Cortex of kidney (tissue), 1 donor: ENCODE measurements around the gene HOXD8.

Source experiments
- DNase-seq: peaks from one replicate; lab custom pipeline; 2025; lab: John Stamatoyannopoulos, UW

Gene HOXD8

GRCh38 chr2:176130957-176131847 lies 1.7 kb downstream of the HOXD8 start:
- no peak for DNase-seq

- DNase-seq, result no peak
Measured at GRCh38 chr2:176131848-176132158, 2.3 kb downstream of the HOXD8 start.

GRCh38 chr2:176132205-176133171 lies 3.0 kb downstream of the HOXD8 start:
- DNase-seq, result no peak

- DNase-seq, result no peak
Measured at GRCh38 chr2:176133389-176133788, 3.9 kb downstream of the HOXD8 start.

DNA sequence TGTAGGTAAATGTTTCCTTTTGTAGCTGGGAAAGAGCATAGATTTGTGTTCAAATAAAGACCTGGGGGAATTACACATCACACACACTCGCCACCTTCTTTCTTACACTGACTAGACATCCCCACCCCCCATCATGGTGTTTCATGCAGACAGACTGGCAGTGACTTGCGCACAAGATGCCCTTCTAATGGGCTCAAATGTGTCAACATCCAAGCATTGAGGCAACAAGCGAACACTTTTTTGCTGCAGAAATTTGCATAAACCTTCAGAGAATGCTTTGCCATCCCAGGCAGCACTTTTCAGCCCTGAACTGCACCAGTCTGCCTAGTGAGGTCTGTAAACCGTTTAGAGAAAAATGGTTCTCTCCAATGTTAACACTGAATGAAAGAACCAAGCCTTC lies 4.5 kb downstream of the HOXD8 start:
- no peak for DNase-seq

GRCh38 chr2:176135035-176135440 lies 5.5 kb downstream of the HOXD8 start:
- DNase-seq, result no peak

DNA sequence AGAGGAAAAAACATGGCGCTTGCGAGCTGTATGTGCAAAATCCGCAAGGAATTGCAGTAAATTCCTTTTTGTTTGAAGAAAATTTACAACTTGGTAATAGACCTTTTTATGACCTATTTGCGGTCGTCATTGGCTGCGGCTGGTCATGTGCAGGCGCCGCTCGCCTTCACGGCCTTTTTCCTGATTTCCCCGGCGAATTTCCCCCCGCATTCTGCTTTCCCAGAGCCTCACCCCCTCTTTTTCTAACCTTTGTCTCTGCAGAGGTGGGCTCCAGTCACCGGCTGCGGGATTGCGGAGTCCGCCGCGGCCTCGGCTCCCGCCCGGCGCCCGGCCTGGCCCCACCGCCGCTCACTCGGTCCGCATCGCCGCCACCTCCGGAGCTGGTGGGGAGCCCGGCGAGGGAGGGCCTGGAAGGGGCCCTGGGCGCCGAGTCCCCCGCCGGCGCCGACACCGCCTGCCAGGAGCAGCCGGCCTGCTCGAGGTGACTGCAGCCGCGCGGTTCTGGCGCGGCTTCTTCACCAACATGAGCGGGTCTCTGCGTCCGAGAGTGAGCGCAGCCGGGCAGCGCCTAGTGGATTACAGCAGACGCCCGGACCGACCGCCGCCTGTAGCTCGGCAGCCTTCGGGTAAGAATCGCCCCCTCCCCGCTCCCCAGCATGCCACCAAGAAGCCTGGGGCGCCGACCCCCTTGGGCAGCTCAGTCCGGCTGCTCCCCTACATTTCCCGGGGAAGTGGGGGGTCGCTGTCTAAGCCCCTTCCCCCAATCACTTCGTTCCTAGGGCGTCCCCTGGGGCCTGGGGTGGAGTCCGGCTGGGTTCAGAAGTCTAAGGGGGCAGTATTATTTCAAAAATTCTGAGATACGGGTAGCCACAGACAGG lies 7.1 kb downstream of the HOXD8 start:
- DNase-seq, result no peak

- no peak for DNase-seq
Measured at GRCh38 chr2:176137252-176137580, 7.7 kb downstream of the HOXD8 start.

DNA sequence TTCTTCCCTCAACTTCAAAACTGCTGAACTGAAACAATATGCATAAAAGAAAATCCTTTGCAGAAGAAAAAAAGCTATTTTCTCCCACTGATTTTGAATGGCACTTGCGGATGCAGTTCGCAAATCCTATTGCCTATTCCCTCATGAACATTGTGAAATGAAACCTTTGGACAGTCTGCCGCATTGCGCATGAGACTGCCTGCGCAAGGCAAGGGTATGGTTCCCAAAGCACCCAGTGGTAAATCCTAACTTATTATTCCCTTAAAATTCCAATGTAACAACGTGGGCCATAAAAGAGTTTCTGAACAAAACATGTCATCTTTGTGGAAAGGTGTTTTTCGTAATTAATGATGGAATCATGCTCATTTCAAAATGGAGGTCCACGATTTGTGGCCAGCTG lies 8.4 kb downstream of the HOXD8 start:
- no peak for DNase-seq

DNA sequence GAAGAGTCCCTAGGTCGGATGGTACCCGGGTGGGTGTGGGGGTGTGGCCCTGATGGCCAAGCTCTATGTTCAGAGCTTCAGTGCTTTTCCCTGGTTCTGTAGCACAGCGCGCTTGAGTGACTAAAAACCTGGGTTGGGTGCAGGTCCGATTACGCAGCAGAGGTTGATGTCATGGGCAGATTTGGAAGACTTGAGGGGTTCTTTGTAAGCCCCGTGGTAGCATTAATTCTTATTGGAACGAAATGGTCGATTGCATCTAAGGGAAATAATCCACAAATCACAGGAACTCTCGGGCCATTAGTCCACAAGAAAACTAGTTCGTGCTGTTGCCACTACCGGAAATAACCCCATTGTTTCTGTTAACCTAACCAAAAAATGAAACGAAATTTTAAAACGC lies 9.0 kb downstream of the HOXD8 start:
- DNase-seq, result no peak

GRCh38 chr2:176138923-176139660 lies 9.6 kb downstream of the HOXD8 start:
- DNase-seq, result no peak

- no peak for DNase-seq
Measured at GRCh38 chr2:176139661-176140512, 10.4 kb downstream of the HOXD8 start.

GRCh38 chr2:176140513-176141317 lies 11.2 kb downstream of the HOXD8 start:
- peak; percentile 79 for DNase-seq

DNA sequence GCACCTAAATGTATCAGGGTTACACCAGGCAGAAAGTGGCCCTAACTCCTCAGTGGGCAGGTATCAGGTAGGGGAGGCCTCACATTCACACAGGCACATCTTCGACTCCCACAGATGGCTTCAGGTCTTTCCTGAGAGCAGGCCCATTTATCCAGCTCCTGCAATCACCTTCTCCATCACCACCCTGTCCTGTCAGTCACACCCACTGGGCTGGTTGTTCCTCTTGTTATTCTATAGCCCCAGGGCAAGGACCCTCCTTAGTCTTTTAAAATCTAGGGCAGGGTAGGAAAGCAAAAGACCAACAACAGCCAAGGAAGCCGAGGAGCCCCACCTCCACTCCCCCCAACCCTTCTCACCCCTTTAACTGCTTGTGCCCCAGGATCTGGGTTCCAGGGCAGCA lies 12.8 kb downstream of the HOXD8 start:
- no peak for DNase-seq

GRCh38 chr2:176145085-176145969 lies 15.8 kb downstream of the HOXD8 start:
- DNase-seq, result no peak

- no peak for DNase-seq
Measured at GRCh38 chr2:176146101-176146500, 16.6 kb downstream of the HOXD8 start.

- DNase-seq, result no peak
Measured at GRCh38 chr2:176146645-176147044, 17.1 kb downstream of the HOXD8 start.

DNA sequence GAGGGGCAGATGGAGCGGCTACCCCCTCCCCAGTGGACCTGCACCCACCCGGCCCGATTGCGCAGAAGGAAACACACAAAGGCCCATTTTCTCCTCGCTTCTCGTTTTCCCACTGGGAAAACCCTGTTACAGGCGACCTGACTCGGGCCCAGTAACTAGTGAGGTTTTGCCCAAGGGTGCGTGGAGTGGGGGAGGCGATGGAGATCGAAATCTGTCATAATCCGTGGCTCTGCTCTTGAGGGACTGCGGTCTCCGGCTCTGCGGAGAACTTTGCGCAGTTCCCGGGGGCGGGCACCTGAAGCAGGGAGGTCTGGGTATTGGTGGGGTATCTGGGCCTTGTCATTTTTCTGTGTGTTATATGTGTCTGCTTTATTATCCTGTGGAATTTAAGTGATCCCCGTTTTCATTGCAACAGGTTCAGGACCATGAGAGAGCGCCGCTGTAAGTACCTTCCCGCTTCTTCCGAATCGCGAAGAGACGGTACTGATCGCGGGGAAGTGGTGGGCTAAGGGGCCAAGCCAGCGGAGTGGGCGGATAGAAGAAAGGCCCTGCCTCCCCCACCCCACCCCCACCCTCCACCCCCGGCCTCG lies 17.8 kb downstream of the HOXD8 start:
- DNase-seq, result no peak
